Esophagus muscularis mucosa (tissue), 3 donors: ENCODE data around the gene FXYD3.

Source experiments
- CTCF ChIP-seq, 3 experiments: fragments of 200-600 bp in 2 of 3; fragments of 450-650 bp in 1 of 3; sonication (generic) in 2 of 3; IDR thresholded peaks; one replicate each; pipeline ENCODE4 v1.5.1; 2017 to 2019; ENCODE audit warnings: antibody characterized with exemption in 3 of 3, mild to moderate bottlenecking in 2 of 3, moderate library complexity in 1 of 3
- POLR2A ChIP-seq: fragments of 450-650 bp; IDR thresholded peaks from one replicate; pipeline ENCODE4 v1.6.1; 2017; ENCODE audit warnings: antibody characterized with exemption, moderate library complexity, mild to moderate bottlenecking, low read depth

- TF ChIP-seq CTCF (IDR thresholded peaks at IDR 0.05) (no peak), POLR2A (no peak)
Observed at GRCh38 chr19:35075202-35076025, 40.2 kb upstream of the FXYD3 start.
